ENCODE measurements around the gene HPS6. TPM values are rescaled to one million over a fixed set of nuclear protein-coding genes. Genes with fewer than 3 reads are reported as not detected.

Gene HPS6
- total RNA-seq, 1 experiment from 2014 or later, result 18.7 TPM

DNA sequence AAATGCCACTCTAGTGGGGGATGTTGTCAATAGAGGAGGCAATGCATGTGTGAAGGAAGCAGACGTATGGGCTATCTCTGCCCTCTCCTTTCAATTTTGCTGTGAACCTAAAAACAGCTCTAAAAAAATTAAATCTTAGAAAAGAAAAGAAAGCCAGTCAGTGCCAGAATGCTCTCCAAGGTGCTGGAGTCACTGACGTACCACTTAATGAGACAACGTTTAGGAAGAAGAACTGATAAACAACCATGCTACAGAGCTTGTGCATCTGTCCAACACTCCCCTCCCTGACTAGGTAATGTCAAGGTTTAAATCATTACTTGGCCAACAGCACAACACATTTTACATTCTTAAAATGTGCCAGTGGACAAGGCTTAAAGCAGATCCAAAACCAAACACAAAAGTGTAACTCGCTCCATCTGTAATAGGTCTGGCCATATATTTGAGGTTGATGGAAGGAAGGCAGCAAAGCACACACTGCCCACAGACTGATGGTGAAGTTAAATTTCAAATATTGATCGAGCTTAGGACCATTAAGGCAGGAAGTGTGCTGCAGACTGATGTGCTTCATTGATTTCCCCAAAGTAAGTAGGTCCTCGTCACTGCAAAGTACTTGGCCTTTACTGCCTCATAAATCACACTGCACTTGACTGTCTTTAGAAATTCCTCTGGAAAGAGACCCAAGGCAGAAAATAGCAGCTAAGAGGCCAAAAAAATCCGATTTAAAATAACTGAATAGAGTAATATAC is 24.7 kb upstream of the HPS6 start:
- H3T11ph ChIP-seq (ENCODE audit: low read length), result no peak overlapping the region
- H3K4me2 ChIP-seq (ENCODE audit: insufficient read depth, insufficient read length, low read length), result no peak overlapping the region
- no peak overlapping the region for H2BK15ac ChIP-seq (ENCODE audit: low read depth, low read length)
- H2AK5ac ChIP-seq (ENCODE audit: insufficient read length, low read length), result no peak overlapping the region
- no peak overlapping the region for H3K4ac ChIP-seq (ENCODE audit: low read depth, low read length)
- H4K91ac ChIP-seq (ENCODE audit: insufficient read length, low read depth, low read length), result no peak overlapping the region
- H3K9ac ChIP-seq (ENCODE audit: extremely low read depth, insufficient read length, low read length), result no peak overlapping the region
- H3K23ac ChIP-seq (ENCODE audit: insufficient read length, low read depth, low read length), result no peak overlapping the region
- no peaks in the 10 kb centered on the region for H3K4me1 ChIP-seq (ENCODE audit: insufficient read depth, low read length)
- no peak overlapping the region for H3K18ac ChIP-seq (ENCODE audit: insufficient read length, low read depth, low read length)
- no peak for DNase-seq
- H4K5ac ChIP-seq (ENCODE audit: insufficient read length, low read depth, low read length), result no peak overlapping the region
- H3K4me3 Mint-ChIP-seq, result no peak overlapping the region
- H3K14ac ChIP-seq (ENCODE audit: insufficient read depth, low read length), result no peak overlapping the region
- no peaks in the 10 kb centered on the region for H3K79me1 ChIP-seq (ENCODE audit: insufficient read depth, low read depth, low read length, poor library complexity, severe bottlenecking)
- H3K27ac ChIP-seq (ENCODE audit: insufficient read length, low read depth, low read length), result no peak overlapping the region
- TF ChIP-seq, protein P1, sequence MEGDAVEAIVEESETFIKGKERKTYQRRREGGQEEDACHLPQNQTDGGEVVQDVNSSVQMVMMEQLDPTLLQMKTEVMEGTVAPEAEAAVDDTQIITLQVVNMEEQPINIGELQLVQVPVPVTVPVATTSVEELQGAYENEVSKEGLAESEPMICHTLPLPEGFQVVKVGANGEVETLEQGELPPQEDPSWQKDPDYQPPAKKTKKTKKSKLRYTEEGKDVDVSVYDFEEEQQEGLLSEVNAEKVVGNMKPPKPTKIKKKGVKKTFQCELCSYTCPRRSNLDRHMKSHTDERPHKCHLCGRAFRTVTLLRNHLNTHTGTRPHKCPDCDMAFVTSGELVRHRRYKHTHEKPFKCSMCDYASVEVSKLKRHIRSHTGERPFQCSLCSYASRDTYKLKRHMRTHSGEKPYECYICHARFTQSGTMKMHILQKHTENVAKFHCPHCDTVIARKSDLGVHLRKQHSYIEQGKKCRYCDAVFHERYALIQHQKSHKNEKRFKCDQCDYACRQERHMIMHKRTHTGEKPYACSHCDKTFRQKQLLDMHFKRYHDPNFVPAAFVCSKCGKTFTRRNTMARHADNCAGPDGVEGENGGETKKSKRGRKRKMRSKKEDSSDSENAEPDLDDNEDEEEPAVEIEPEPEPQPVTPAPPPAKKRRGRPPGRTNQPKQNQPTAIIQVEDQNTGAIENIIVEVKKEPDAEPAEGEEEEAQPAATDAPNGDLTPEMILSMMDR (conservative IDR thresholded peaks at IDR 0.05), result no peak
- no peak overlapping the region for H2BK120ac ChIP-seq (ENCODE audit: low read depth, low read length, poor library complexity, severe bottlenecking)
- H2BK20ac ChIP-seq (ENCODE audit: low read depth, low read length, poor library complexity, severe bottlenecking), result no peak overlapping the region
- H3K79me2 ChIP-seq (ENCODE audit: insufficient read depth, low read length), result no peaks in the 10 kb centered on the region; the same call in 1 of the 2 replicates
- H3K56ac ChIP-seq (ENCODE audit: insufficient read length, low read depth, low read length), result no peak overlapping the region
- H4K20me1 ChIP-seq (ENCODE audit: control insufficient read depth, insufficient read depth, insufficient read length), result no peaks in the 10 kb centered on the region
- no peak overlapping the region for H2AFZ ChIP-seq (ENCODE audit: low read length)
- H4K8ac ChIP-seq (replicated peaks; ENCODE audit: insufficient read length, low read depth, low read length), result no peak overlapping the region
- no peak overlapping the region for H2BK12ac ChIP-seq (ENCODE audit: insufficient read length, low read depth, low read length)
- no peaks in the 10 kb centered on the region for H3K27me3 Mint-ChIP-seq (ENCODE audit: low read depth)
- no peaks in the 10 kb centered on the region for H3K4me1 Mint-ChIP-seq
- peaks cover 4 to 9% of the 10 kb centered on the region in 2 experiments; a peak in 3 of 5 replicates for H3K9me3 Mint-ChIP-seq
- H3K23me2 ChIP-seq (ENCODE audit: insufficient read length, low read depth, low read length, poor library complexity, severe bottlenecking), result no peaks in the 10 kb centered on the region
- no peaks in the 10 kb centered on the region for H3K27me3 ChIP-seq (ENCODE audit: insufficient read depth, low read length)
- no peak overlapping the region for H3K27ac Mint-ChIP-seq
- WGBS (ENCODE audit: extremely low coverage, insufficient read length, low lambda C conversion rate), result no CpG with 5 or more reads among the region's 7 CpGs
- no peaks in the 10 kb centered on the region for H3K9me3 ChIP-seq (ENCODE audit: control insufficient read depth, low read depth, low read length)
- H3K36me3 Mint-ChIP-seq (ENCODE audit: insufficient read depth in 1 of 3, low read depth in 3 of 3), result peaks cover 26 to 38% (median 28%) of the 10 kb centered on the region in 3 experiments
- no peak overlapping the region for H2BK5ac ChIP-seq (ENCODE audit: insufficient read length, low read length)
